Kidney (tissue), 14 donors: ENCODE data around the gene ZFP90. TPM values are rescaled to one million over a fixed set of nuclear protein-coding genes. Genes with fewer than 3 reads are reported as not detected.

ENCODE experiments used
- DNase-seq, 5 donors: peaks; one replicate each; pipeline ENCODE4 v3.0.0-alpha.2; 2013 to 2020
- FAIRE-seq: peaks from 2 replicates; lab custom pipeline; 2012; peaks lifted over from hg19 to GRCh38; lab: Jason Lieb, UNC
- H3K27ac ChIP-seq, 2 donors: one replicate each; pipeline ENCODE4 v1.7.0; 2013; ENCODE audit warnings: low read depth in 2 of 2, low read length in 2 of 2, inconsistent platforms in 1 of 2
- H3K27me3 ChIP-seq: one replicate; pipeline ENCODE4 v1.7.1; 2013; ENCODE audit warnings: low read length, inconsistent platforms; ENCODE audit not compliant: control insufficient read depth, insufficient read depth
- H3K36me3 ChIP-seq, 3 donors: one replicate each; pipeline versions ENCODE4 v1.7.0 to v1.7.1; 2013; ENCODE audit warnings: low read length in 3 of 3, control low read depth in 1 of 3, inconsistent platforms in 1 of 3; ENCODE audit not compliant: insufficient read depth in 3 of 3, control insufficient read depth in 2 of 3
- H3K4me1 ChIP-seq, 3 donors: one replicate each; pipeline versions ENCODE4 v1.7.0 to v1.7.1; 2013; ENCODE audit warnings: low read length in 3 of 3, inconsistent platforms in 1 of 3, low read depth in 1 of 3; ENCODE audit not compliant: control insufficient read depth in 2 of 3, insufficient read depth in 2 of 3
- H3K4me3 ChIP-seq, 3 donors: one replicate each; pipeline versions ENCODE4 v1.7.0 to v1.8.1; 2013; ENCODE audit warnings: low read length in 3 of 3, control low read depth in 1 of 3, inconsistent platforms in 1 of 3
- H3K9ac ChIP-seq, 3 donors: one replicate each; pipeline versions ENCODE4 v1.7.0 to v1.7.1; 2013; ENCODE audit warnings: low read length in 3 of 3, control low read depth in 1 of 3, inconsistent platforms in 1 of 3
- H3K9me3 ChIP-seq, 3 donors: one replicate each; pipeline versions ENCODE4 v1.7.0 to v1.7.1; 2013; ENCODE audit warnings: low read length in 3 of 3, control low read depth in 1 of 3, inconsistent platforms in 1 of 3; ENCODE audit not compliant: control insufficient read depth in 2 of 3, insufficient read depth in 1 of 3
- CTCF ChIP-seq: IDR thresholded peaks from 3 replicates; pipeline ENCODE4 v1.5.1; 2012; ENCODE audit warnings: mild to moderate bottlenecking, moderate library complexity, borderline replicate concordance; ENCODE audit not compliant: insufficient read depth; ENCODE audit errors: extremely low read depth
- intact Hi-C: fragments of 100-400 bp; cut with DNase I; formaldehyde crosslinking; loops from one replicate; pipeline ENCODE4 v1.11.1; 2022
- polyA plus RNA-seq: library from polyadenylated mRNA; stranded (reverse); fragments of 350-450 nt; fragmentation: Illumina TruSeq; extraction: RNeasy Lipid Tissue Mini Kit (QIAGEN cat#74804); gene quantifications from one replicate; pipeline ENCODE4 v1.2.3, GENCODE V29; 2014; ENCODE audit warnings: low read depth, low replicate concordance; ENCODE audit not compliant: insufficient read depth
- total RNA-seq: library from RNA; stranded (reverse); fragmentation: NEBNext Ultra II Directional; extraction: Animal tissue kit (Norgen Biotek cat#: 25700); gene quantifications from one replicate; pipeline ENCODE4 v1.2.1, GENCODE V29; 2021
- donor health status: control.
- donor health status: control.
- donor health status: control.
- donor health status: control.
- donor health status: control.
- donor health status: DM: yes; HTN: yes; CAD: no.
- donor health status: Normal renal cell carcinoma (clear cell type).

Gene ZFP90
- total and polyA plus RNA-seq, 2 donors from 2014 or later: 10.9 to 30.3 TPM

- Histone ChIP-seq H3K4me3 (no peak overlapping the region), H3K36me3 (no peaks in the 10 kb centered on the region), H3K9me3 (no peaks in the 10 kb centered on the region), H3K4me1 (peaks cover 0 to 5% (median 4%) of the 10 kb centered on the region in 3 donors), H3K27me3 (no peaks in the 10 kb centered on the region), H3K27ac (no peak overlapping the region), H3K9ac (no peak overlapping the region)
- TF ChIP-seq CTCF: no peak
- DNase-seq (no peak), FAIRE-seq (no peak)
- intact Hi-C loops: no loop called here
Measured at GRCh38 chr16:68524069-68524820, 14.8 kb upstream of the ZFP90 start.

GRCh38 chr16:68526143-68526781 is 12.8 kb upstream of the ZFP90 start:
- FAIRE-seq (no peak), DNase-seq (no peak)
- peaks cover 0 to 10% (median 5%) of the 10 kb centered on the region in 3 donors for H3K4me1 ChIP-seq
- H3K27me3 ChIP-seq: no peaks in the 10 kb centered on the region
- H3K27ac ChIP-seq: no peak overlapping the region
- H3K4me3 ChIP-seq: no peak overlapping the region
- no peak overlapping the region for H3K9ac ChIP-seq
- intact Hi-C loops: no loop called here
- no peaks in the 10 kb centered on the region for H3K36me3 ChIP-seq
- H3K9me3 ChIP-seq: no peaks in the 10 kb centered on the region
- TF ChIP-seq CTCF: no peak

- no peaks in the 10 kb centered on the region for H3K36me3 ChIP-seq
- peaks cover 0 to 10% (median 5%) of the 10 kb centered on the region in 3 donors for H3K4me1 ChIP-seq
- H3K9ac ChIP-seq: no peak overlapping the region
- H3K4me3 ChIP-seq: no peak overlapping the region
- no peaks in the 10 kb centered on the region for H3K9me3 ChIP-seq
- DNase-seq (no peak), FAIRE-seq (no peak)
- H3K27me3 ChIP-seq: no peaks in the 10 kb centered on the region
- intact Hi-C loops: no loop called here
- no peak overlapping the region for H3K27ac ChIP-seq
- TF ChIP-seq CTCF: no peak
Measured at GRCh38 chr16:68526782-68527145, 12.3 kb upstream of the ZFP90 start.
